PFSK-1 (cell line): ENCODE data around the gene CAPN9.

Source experiments
- FOXP2 ChIP-seq: optimal IDR thresholded peaks from 2 replicates; pipeline ENCODE3; 2011; ENCODE audit warnings: borderline replicate concordance, control low read depth, inconsistent platforms; ENCODE audit not compliant: insufficient read depth; ENCODE audit errors: extremely low read length, extremely low read depth
- POLR2AphosphoS5 ChIP-seq: IDR thresholded peaks from 2 replicates; pipeline ENCODE4 v1.6.1; 2012; ENCODE audit warnings: low read depth, mild to moderate bottlenecking, control low read depth, low read length, moderate library complexity
- REST ChIP-seq, 2 experiments: IDR thresholded peaks; 2 replicates each; pipeline versions ENCODE4 v1.6.1 to v1.8.0; 2011 to 2012; ENCODE audit warnings: low read depth in 2 of 2, low read length in 2 of 2, control low read depth in 1 of 2, inconsistent platforms in 1 of 2, mild to moderate bottlenecking in 1 of 2, moderate library complexity in 1 of 2; ENCODE audit not compliant: insufficient read depth in 1 of 2
- SIN3A ChIP-seq: IDR thresholded peaks from 2 replicates; pipeline ENCODE4 v1.6.1; 2012; ENCODE audit warnings: mild to moderate bottlenecking, low read length, moderate library complexity, borderline replicate concordance; ENCODE audit not compliant: insufficient read depth
- TAF1 ChIP-seq: IDR thresholded peaks from 2 replicates; pipeline ENCODE4 v1.6.1; 2012; ENCODE audit warnings: low read length, control low read depth, borderline replicate concordance; ENCODE audit not compliant: insufficient read depth

Gene CAPN9

GRCh38 chr1:230735447-230735846, 11.7 kb upstream of the CAPN9 start:
- TF ChIP-seq TAF1 (no peak), REST (IDR thresholded peaks at IDR 0.05; ENCODE audit: insufficient read depth in 1 of 2, low read depth in 2 of 2, low read length in 2 of 2) (no peak), POLR2AphosphoS5 (no peak), FOXP2 (no peak), SIN3A (no peak)

- no peak for TF ChIP-seq POLR2AphosphoS5
- TF ChIP-seq FOXP2, result no peak
- TF ChIP-seq REST (IDR thresholded peaks at IDR 0.05; ENCODE audit: insufficient read depth in 1 of 2, low read depth in 2 of 2, low read length in 2 of 2), result no peak
- no peak for TF ChIP-seq SIN3A
- TF ChIP-seq TAF1, result no peak
Measured at GRCh38 chr1:230737622-230738262, 9.4 kb upstream of the CAPN9 start.

- TF ChIP-seq FOXP2 (no peak), POLR2AphosphoS5 (no peak), REST (IDR thresholded peaks at IDR 0.05; ENCODE audit: insufficient read depth in 1 of 2, low read depth in 2 of 2, low read length in 2 of 2) (no peak), TAF1 (no peak), SIN3A (no peak)
Measured at GRCh38 chr1:230739564-230740290, 7.5 kb upstream of the CAPN9 start.

- TF ChIP-seq SIN3A (no peak), POLR2AphosphoS5 (no peak), TAF1 (no peak), FOXP2 (no peak), REST (IDR thresholded peaks at IDR 0.05; ENCODE audit: insufficient read depth in 1 of 2, low read depth in 2 of 2, low read length in 2 of 2) (no peak)
Measured at GRCh38 chr1:230743899-230744298, 3.3 kb upstream of the CAPN9 start.
